HepG2 (cell line): ENCODE data around the gene MTUS2. TPM values are rescaled to one million over a fixed set of nuclear protein-coding genes. Genes with fewer than 3 reads are reported as not detected.

Source experiments
- ATAC-seq: fragments of 200-7000 bp; cut with Tn5 transposase; 3 replicates; pipeline ENCODE4 v1.9.1; 2020; ENCODE audit warnings: mild to moderate bottlenecking, moderate library complexity
- BruUV-seq: library from RNA; stranded (reverse); fragments of 400-500 nt; replicated peaks from 2 replicates; lab custom pipeline; 2021; lab: Mats Ljungman, UMichigan
- CTCF ChIA-PET: fragments of 300-600 bp; formaldehyde crosslinking; extraction: SDS; loops from one replicate; lab custom pipeline; 2021; ENCODE audit warnings: low total read pairs, inconsistent platforms, low intra/inter-chr PET ratio; lab: Yijun Ruan, JAX
- POLR2A ChIA-PET: fragments of 350-600 bp; sonication (Branson Sonifier 250); formaldehyde crosslinking; loops from one replicate; lab custom pipeline; 2020; ENCODE audit warnings: antibody characterized with exemption, inconsistent platforms; lab: Yijun Ruan, JAX
- DNase-seq: peaks from one replicate; pipeline ENCODE4 v3.0.0-alpha.2; 2015; ENCODE audit warnings: low spot score
- FAIRE-seq: peaks from 3 replicates; lab custom pipeline; 2011; peaks lifted over from hg19 to GRCh38; lab: Jason Lieb, UNC
- H2AFZ ChIP-seq: one replicate; pipeline ENCODE4 v1.6.1; 2011; ENCODE audit warnings: low read length, inconsistent platforms
- H3K27ac ChIP-seq: fragments of 300-600 bp; 3 replicates; pipeline ENCODE4 v1.8.0; 2011; ENCODE audit warnings: mixed run types, mild to moderate bottlenecking, mixed read lengths, low read length, inconsistent platforms; ENCODE audit not compliant: insufficient read depth; ENCODE audit errors: extremely low read length
- H3K27me3 ChIP-seq, 2 experiments: fragments of 200-600 bp in 1 of 2; 2 replicates in 1 of 2; 3 replicates in 1 of 2; pipeline versions ENCODE4 v1.6.0 to v1.8.0; 2011; ENCODE audit warnings: low read length in 2 of 2, mild to moderate bottlenecking in 2 of 2, moderate library complexity in 2 of 2, inconsistent platforms in 1 of 2; ENCODE audit not compliant: insufficient read depth in 2 of 2, control insufficient read depth in 1 of 2
- H3K36me3 ChIP-seq, 2 experiments: fragments of 200-600 bp in 1 of 2; replicated peaks in 1 of 2; 2 replicates in 1 of 2; 3 replicates in 1 of 2; pipeline versions ENCODE4 v1.5.1 to v1.8.0; 2011; ENCODE audit warnings: low read length in 2 of 2, inconsistent platforms in 1 of 2; ENCODE audit not compliant: insufficient read depth in 2 of 2, control insufficient read depth in 1 of 2
- H3K4me1 ChIP-seq: 2 replicates; pipeline ENCODE4 v1.5.1; 2012; ENCODE audit warnings: low read length, inconsistent platforms; ENCODE audit not compliant: insufficient read depth
- H3K4me2 ChIP-seq: 2 replicates; pipeline ENCODE4 v1.6.0; 2011; ENCODE audit warnings: low read depth, low read length, inconsistent platforms
- H3K4me3 ChIP-seq, 3 experiments: fragments of 200-600 bp in 1 of 3; sonication (generic), shearing (Covaris generic) in 1 of 3; replicated peaks in 1 of 3; 2 replicates each; pipeline ENCODE4 v1.5.1; 2011 to 2016; ENCODE audit warnings: low read length in 3 of 3, inconsistent platforms in 2 of 3, low read depth in 2 of 3, mild to moderate bottlenecking in 2 of 3, control low read depth in 1 of 3, mixed read lengths in 1 of 3; ENCODE audit not compliant: insufficient read depth in 1 of 3
- H3K79me2 ChIP-seq: one replicate; pipeline ENCODE4 v1.6.1; 2011; ENCODE audit warnings: low read length, inconsistent platforms; ENCODE audit not compliant: insufficient read depth
- H3K9ac ChIP-seq: 2 replicates; pipeline ENCODE4 v1.6.0; 2011; ENCODE audit warnings: mild to moderate bottlenecking, low read depth, low read length, inconsistent platforms; ENCODE audit not compliant: insufficient read depth
- H3K9me3 ChIP-seq: 2 replicates; pipeline ENCODE4 v1.5.1; 2012; ENCODE audit warnings: mild to moderate bottlenecking, low read length
- H4K20me1 ChIP-seq: 2 replicates; pipeline ENCODE4 v1.6.0; 2011; ENCODE audit warnings: inconsistent platforms, mild to moderate bottlenecking, low read length, moderate library complexity; ENCODE audit not compliant: insufficient read depth
- CEBPZ ChIP-seq: IDR thresholded peaks from 2 replicates; pipeline ENCODE4 v1.6.1; 2012; ENCODE audit warnings: low read length, improper control_type of control experiment
- DPF2 ChIP-seq: sonication (generic); formaldehyde crosslinking; IDR thresholded peaks from 2 replicates; pipeline ENCODE4 v1.4.0; 2020; ENCODE audit warnings: mild to moderate bottlenecking, low read depth, missing genetic modification reagents, borderline replicate concordance
- FOXA1 ChIP-seq, 2 experiments: fragments of 450-650 bp in 1 of 2; sonication (generic) in 1 of 2; formaldehyde crosslinking in 1 of 2; IDR thresholded peaks; 2 replicates each; pipeline versions ENCODE4 v1.4.0 to v1.6.1; 2016 to 2020; ENCODE audit warnings: missing genetic modification reagents in 1 of 2
- FOXP1 ChIP-seq, 2 experiments: fragments of 450-650 bp in 1 of 2; IDR thresholded peaks; 2 replicates each; pipeline ENCODE4 v1.6.1; 2017 to 2018; ENCODE audit warnings: antibody characterized with exemption in 1 of 2
- GFI1 ChIP-seq: sonication (generic); formaldehyde crosslinking; IDR thresholded peaks from 2 replicates; pipeline ENCODE4 v1.5.0; 2020; ENCODE audit warnings: missing genetic modification reagents, mild to moderate bottlenecking, borderline replicate concordance
- NCOR1 ChIP-seq: fragments of 200-600 bp; sonication (generic); IDR thresholded peaks from 2 replicates; pipeline ENCODE4 v1.7.0; 2017; ENCODE audit warnings: antibody characterized with exemption, low read length, borderline replicate concordance
- RFX5 ChIP-seq: IDR thresholded peaks from 2 replicates; pipeline ENCODE4 v1.6.1; 2011; ENCODE audit warnings: low read depth, low read length, improper control_type of control experiment
- ZFP36L2 ChIP-seq: sonication (generic); formaldehyde crosslinking; IDR thresholded peaks from 2 replicates; pipeline ENCODE4 v1.4.0; 2020; ENCODE audit warnings: missing genetic modification reagents
- ZNF121 ChIP-seq: sonication (generic); formaldehyde crosslinking; IDR thresholded peaks from 2 replicates; pipeline ENCODE4 v1.5.0; 2020; ENCODE audit warnings: mild to moderate bottlenecking, missing genetic modification reagents
- ZNF512 ChIP-seq: sonication (generic); formaldehyde crosslinking; IDR thresholded peaks from 2 replicates; pipeline ENCODE4 v1.4.0; 2020; ENCODE audit warnings: mild to moderate bottlenecking, missing genetic modification reagents
- ZNF792 ChIP-seq: IDR thresholded peaks from 2 replicates; pipeline ENCODE4 v1.6.1; 2016
- ZSCAN30 ChIP-seq: sonication (generic); formaldehyde crosslinking; IDR thresholded peaks from 2 replicates; pipeline ENCODE4 v1.5.0; 2020; ENCODE audit warnings: mild to moderate bottlenecking, missing genetic modification reagents
- WGBS: methylation state at CpG from one replicate; pipeline ENCODE4 v1.1.6; 2017; ENCODE audit warnings: low lambda C conversion rate; 5-methylcytosine and 5-hydroxymethylcytosine counted together
- in situ Hi-C: cut with HindIII; loops from 2 replicates; pipeline ENCODE4 v1.10.0; 2017; ENCODE audit warnings: low pct_unique_long_range_greater_than_20kb; ENCODE audit not compliant: extremely low pct_ligation_motif_present
- intact Hi-C: fragments of 100-400 bp; cut with micrococcal nuclease; formaldehyde crosslinking; loops from one replicate; pipeline ENCODE4 v1.10.0; 2022; ENCODE audit not compliant: unreplicated experiment
- polyA plus RNA-seq, 8 experiments: library from polyadenylated mRNA; depleted of rRNA in 3 of 8; stranded (reverse) in 7 of 8; unstranded in 1 of 8; fragments of >200 nt; fragmentation: Illumina TruSeq in 4 of 8; extraction: Trizol in 4 of 8; gene quantifications; 2 replicates each; pipeline versions ENCODE4 v1.2.1 to v1.2.3, GENCODE V29; 2011 to 2016; ENCODE audit warnings: low read depth in 4 of 8, missing spikeins in 1 of 8, mixed read lengths in 1 of 8; ENCODE audit not compliant: insufficient read depth in 1 of 8
- total RNA-seq, 5 experiments: library from RNA; depleted of rRNA; stranded (reverse); fragments of >200 nt; fragmentation: Illumina TruSeq; extraction: Trizol; gene quantifications; 2 replicates each; pipeline ENCODE4 v1.2.3, GENCODE V29; 2016; ENCODE audit warnings: low read depth in 1 of 5
- TF ChIP-seq, protein P1 (sequence below): IDR thresholded peaks from 2 replicates; pipeline ENCODE4 v1.6.1; 2016; ENCODE audit warnings: low read depth, borderline replicate concordance

The MTUS2 gene
- total and polyA plus RNA-seq, 2 of the 13 experiments (the other 11 are each of a cell fraction or from before 2014, with no cell fraction given), result not detected

GRCh38 chr13:28865951-28866350 is 45.8 kb downstream of the MTUS2 start (continued):
- TF ChIP-seq FOXA1 (IDR thresholded peaks at IDR 0.05), result no peak
- no peak for TF ChIP-seq FOXA1 (CRISPR knock-in tag; IDR thresholded peaks at IDR 0.05)
- TF ChIP-seq ZNF792 (CRISPR knock-in tag), result no peak
- no peak for TF ChIP-seq NCOR1

DNA sequence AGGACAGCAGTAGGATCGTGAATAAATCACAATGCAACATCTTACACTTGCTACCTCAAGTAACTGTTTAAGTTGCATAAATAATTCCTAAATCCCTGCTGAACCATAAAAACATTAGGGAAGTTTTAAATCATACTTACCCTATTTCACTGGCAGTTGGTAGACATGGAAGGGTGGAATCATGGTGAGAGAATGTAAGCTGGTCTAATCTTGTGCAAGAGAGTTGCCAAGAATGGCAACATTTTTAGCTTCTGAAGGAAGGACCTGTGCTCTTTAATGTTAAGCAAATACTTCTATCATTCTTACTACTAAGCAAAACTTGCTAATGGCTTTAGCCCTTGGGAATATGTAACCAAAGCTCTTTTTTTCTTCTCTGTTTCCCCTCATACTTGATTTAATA is 46.8 kb downstream of the MTUS2 start:
- in situ Hi-C loops (no loop called here), intact Hi-C loops (no loop called here)
- Histone ChIP-seq H3K4me1 (no peaks in the 10 kb centered on the region), H3K27me3 (no peaks in the 10 kb centered on the region; a peak in 1 of 5 replicates), H4K20me1 (no peaks in the 10 kb centered on the region), H3K4me3 (no peak overlapping the region), H3K27ac (no peak overlapping the region), H3K79me2 (no peaks in the 10 kb centered on the region), H2AFZ (no peak overlapping the region), H3K9me3 (peaks cover 17% of the 10 kb centered on the region), H3K9ac (no peak overlapping the region), H3K4me2 (no peak overlapping the region), H3K36me3 (no peaks in the 10 kb centered on the region)
- no peak for FAIRE-seq
- no peak for DNase-seq
- CTCF ChIA-PET, result no interaction called here
- ATAC-seq, result no peak
- POLR2A ChIA-PET, result no interaction called here
- 2% methylated on average over 1 of the region's 1 CpG for WGBS
- BruUV-seq, result no TSS peak
- TF ChIP-seq ZFP36L2 (CRISPR knock-in tag) (no peak), RFX5 (no peak), GFI1 (no peak)

- no peak overlapping the region for H3K9ac ChIP-seq
- no peaks in the 10 kb centered on the region for H3K79me2 ChIP-seq
- H3K36me3 ChIP-seq, result no peaks in the 10 kb centered on the region
- H3K4me1 ChIP-seq, result no peaks in the 10 kb centered on the region
- H4K20me1 ChIP-seq, result no peaks in the 10 kb centered on the region
- ATAC-seq (no peak), FAIRE-seq (no peak), DNase-seq (no peak)
- TF ChIP-seq, protein P1, sequence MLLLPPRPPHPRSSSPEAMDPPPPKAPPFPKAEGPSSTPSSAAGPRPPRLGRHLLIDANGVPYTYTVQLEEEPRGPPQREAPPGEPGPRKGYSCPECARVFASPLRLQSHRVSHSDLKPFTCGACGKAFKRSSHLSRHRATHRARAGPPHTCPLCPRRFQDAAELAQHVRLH (CRISPR knock-in tag), result no peak
- TF ChIP-seq ZFP36L2 (CRISPR knock-in tag), result no peak
- TF ChIP-seq ZSCAN30, result no peak
- no peak for TF ChIP-seq FOXP1 (IDR thresholded peaks at IDR 0.05)
- TF ChIP-seq FOXP1 (CRISPR knock-in tag; IDR thresholded peaks at IDR 0.05), result no peak
- TF ChIP-seq ZNF512 (CRISPR knock-in tag), result no peak
- no peak for TF ChIP-seq CEBPZ
- no peak for TF ChIP-seq ZNF121 (CRISPR knock-in tag)
- no peak for TF ChIP-seq DPF2 (CRISPR knock-in tag)
- in situ Hi-C loops (no loop called here), intact Hi-C loops (no loop called here)
- no peak overlapping the region for H3K27ac ChIP-seq
- no peak overlapping the region for H2AFZ ChIP-seq
- ChIA-PET CTCF (no interaction called here), POLR2A (no interaction called here)
- 0% methylated on average over 1 of the region's 1 CpG for WGBS
- peaks cover 23% of the 10 kb centered on the region for H3K9me3 ChIP-seq
- H3K4me2 ChIP-seq, result no peak overlapping the region
- H3K4me3 ChIP-seq, result no peak overlapping the region
- no TSS peak for BruUV-seq
- H3K27me3 ChIP-seq, result no peaks in the 10 kb centered on the region; a peak in 1 of 5 replicates
Measured at GRCh38 chr13:28867564-28867963, 47.4 kb downstream of the MTUS2 start.
